Stimulated activated CD8-positive, alpha-beta memory T cell treated with anti-CD3 and anti-CD28 coated beads, Interleukin-7, amount 100 ng/mL, for 4 hours (primary cell): ENCODE measurements around the gene LZTR1.
"Not testable (repeated sequence)": the region's sequence is repeated elsewhere in the genome, so short reads cannot be mapped to it uniquely, and the experiment has no call there.

ENCODE experiments used
- DNase-seq, 2 donors: peaks; one replicate each; pipeline ENCODE4 v3.0.0-alpha.2; 2020; ENCODE audit warnings: low read depth in 2 of 2

LZTR1 gene

DNA sequence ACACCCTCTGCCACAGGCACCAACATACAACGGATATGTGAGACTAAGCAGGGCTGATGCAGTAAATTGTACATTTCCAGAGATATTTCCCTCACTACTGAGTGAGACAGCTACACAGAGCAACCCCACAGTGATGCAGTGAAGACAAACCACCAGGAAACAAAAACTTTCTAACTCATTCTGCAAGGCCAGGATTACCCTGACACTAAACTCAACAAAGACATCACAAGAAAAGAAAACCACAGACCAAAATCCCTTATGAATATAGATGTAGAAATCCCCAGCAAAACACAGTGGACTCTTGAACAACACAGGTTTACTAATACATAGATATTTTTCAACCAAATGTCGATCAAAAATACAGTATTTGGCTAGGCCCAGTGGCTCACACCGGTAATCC is 51.8 kb downstream of the LZTR1 start:
- no peak for DNase-seq

DNA sequence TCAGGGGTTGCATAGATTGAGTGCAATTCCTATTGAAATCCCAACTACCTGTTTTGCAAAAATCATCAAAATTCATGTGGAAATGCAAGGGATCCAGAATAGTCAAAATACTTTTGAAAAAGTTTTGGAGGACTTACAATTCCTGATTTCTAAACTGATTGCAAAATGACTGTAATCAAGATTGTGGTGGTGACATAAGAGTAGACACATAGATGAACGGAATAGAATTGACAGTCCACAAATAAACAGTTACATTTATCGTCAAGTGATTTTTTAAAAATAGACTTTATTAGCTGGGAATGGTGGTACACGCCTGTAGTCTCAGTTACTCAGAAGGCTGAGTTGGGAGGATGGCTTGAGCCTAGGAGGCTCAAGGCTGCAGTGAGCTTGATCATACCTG is 52.9 kb downstream of the LZTR1 start:
- DNase-seq: no peak

DNA sequence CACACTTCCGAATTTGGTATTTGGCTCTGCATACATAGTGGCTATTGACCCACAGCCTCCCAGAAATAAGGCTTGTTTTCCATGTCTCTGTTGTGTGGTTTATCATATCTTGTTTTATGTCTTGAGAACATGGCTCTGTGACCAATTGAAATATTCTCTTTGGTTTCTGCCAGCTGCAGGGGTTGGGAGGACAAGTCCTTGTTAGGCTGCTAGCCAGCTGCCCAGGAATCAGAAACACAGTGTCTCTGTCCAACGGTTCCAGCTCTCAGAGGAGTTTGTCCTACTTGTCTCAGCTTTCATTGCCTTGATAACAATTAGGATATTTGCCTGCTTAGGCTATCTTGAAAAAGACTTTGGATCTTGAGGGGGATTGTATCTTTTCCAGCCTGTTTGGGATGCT is 56.3 kb downstream of the LZTR1 start:
- no peak for DNase-seq

DNA sequence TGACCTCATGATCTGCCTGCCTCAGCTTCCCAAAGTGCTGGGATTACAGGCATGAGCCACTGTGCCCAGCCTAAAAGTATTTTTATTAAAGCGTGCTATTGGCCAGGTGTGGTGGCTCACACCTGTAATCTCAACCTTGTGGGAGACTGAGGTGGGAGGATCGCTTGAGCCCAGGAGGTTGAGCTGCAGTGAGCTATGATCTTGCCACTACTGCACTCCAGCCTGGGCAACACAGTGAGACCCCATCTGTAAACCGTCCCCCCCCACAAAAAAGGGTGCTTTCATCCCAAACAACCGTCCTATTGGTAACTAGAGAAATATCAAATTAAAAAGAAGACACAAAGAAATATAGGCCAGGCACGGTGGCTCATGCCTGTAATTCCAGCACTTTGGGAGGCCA is 57.1 kb downstream of the LZTR1 start:
- DNase-seq: not testable (repeated sequence)

DNA sequence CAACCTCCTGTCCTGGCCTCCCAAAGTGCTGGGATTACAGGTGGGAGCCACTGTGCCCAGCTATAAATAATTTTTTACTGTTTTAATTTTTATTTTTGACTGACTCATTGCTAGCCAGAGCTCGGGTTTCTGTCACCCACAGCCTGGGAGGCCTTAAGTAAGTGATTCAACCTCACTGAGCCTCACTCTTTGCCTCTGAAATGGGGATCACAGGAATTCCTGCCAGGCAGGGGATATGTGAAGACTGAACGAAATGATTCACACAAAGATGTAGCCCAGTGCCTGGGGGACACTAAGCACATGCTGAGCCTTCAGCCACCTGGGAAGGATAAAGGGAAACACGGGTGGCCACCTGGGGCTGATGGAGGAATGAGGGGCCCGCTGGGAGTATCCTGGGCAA is 59.8 kb downstream of the LZTR1 start:
- DNase-seq: no peak

DNA sequence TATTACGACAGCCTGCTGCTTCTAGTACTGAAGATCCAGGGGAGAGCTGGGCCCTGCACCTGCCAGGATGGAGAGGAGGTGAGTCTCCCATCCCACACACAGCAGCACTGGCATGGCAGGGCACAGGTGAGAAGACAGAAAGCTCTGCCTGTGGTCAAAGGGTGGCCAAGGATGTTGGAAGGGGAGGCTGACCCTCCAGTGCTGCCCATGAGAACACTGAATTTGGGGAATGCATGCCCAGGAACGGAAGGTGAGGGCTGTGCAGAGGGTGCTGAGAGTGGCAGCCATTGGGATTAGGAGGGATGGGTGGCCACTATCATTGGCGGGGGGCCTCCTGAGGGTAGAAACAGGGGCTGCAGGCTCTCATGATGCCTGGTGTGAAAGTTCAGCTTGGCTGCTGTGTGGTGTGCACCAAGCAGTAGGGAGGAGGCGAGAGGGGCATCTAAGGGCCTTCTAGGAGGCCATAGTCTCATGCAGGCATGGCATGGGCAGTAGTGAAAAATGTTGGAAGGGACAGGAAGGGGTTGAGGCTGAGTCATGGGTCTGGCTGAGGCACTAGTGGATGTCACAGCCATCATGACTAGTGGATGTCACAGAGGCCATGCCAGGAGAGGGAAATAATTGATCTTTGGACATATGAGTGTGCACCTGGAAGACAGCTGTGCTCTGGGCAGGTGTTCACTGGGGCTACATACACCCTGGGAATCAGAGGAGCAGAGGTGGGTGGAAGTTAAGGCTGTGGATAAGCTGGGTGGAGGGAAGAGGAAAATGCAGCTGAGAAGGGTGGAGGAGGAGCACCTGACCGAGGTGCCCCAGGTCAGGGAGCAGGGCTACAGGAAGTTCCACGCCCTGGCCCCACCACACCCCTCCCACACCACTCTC is 61.1 kb downstream of the LZTR1 start:
- DNase-seq: no peak

DNA sequence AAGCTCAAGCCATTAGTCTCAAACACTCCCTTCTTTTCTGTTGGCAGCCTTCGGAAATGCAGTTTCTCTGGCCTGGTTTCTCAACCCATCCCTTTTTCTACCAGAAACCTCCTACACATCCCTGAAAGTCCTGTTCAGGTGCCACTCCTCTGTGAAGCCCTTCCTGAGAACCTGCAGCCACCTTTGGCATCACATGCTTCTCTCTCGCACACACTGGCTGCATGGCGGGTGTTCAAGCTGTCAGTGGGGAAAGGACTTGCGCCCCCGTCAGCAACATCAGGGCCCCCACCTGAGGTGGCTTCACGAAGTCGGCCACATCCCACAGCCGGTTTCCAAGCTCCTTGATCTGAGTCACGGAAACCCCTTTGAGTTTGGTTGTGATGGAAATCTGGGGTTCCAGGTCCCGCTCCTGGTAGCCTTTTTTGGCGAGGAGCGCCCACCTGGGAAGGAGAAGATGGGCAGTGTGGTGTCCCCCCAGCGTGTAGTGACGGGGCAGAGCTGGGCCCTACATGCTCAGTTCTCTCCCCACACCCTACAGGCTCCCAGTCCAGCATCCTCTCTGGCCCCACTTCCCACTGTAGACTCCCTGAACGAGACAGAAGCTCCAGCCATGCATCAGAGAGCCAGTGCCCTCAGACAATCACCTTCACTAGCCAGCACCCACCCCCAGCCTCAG is 61.9 kb downstream of the LZTR1 start:
- no peak for DNase-seq

DNA sequence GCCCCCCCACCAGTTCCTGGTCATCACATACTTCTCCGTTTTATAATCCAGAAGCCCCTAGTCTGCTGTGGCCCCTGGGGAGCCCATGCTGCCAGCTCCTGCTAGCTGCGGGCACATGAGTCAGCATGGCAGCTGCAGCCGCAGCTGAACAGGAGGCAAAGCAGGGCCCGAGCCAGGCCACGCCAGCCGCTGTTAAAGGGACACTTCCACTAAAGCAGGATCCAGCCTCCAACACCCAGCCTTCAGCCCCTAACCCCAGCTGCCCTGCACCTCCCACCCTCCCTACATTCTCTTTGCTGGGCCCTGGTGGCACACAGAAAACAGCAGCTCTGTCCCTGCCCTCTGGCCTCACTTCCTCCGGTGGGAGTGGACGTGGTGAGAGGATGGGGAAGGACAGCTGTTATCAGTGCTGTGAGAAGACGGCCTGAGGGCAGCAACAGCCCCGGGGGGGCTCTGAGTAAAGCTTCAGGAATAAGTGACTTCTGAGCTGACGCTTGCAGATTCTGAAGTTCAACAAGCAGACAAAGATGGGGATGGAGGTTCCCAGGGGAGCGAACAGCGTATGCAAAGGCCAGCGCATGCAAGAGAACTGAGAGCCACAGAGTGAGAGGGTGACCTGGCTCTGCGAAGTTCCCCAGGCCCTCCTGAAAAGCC is 63.0 kb downstream of the LZTR1 start:
- no peak for DNase-seq

DNA sequence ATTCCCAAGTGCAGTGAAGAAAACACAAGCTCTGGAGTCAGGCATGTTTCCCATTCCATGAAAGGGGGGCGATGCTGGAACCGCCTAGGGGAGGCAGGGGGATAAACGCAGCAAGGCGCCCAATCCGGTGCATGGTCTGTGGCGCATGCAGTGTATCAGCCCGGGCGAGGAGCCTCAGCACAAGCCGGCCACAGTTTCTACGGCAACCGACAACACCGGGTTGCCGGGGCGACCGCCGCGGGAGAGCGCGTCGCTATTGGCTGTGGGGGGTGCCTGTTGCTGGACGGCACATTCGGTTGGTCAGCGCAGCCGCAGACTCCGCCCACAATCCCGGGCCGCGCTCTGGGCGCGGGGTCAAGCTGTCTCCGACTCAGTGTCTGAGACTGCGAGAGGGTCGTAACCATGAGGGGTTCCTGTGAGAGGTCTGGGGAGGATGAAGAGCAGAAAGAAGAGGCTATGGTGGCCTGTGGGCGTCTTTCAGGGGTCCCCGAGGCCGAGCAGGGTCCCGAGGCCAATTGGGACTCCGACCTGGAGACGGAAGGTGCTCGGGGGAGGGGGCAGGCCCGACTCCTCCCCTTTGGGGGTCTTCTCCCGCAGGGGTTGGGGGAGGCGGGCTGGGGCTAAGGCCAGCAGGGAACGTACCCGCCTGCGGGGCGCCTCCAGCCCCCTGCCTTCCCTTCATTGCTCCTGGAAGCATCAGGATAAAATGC is 63.6 kb downstream of the LZTR1 start, which contains the start of gene LRRC74B:
Gene LRRC74B (plus strand): TSS at position 362 of the 710 bp plus-strand sequence. CDS start 41 bp downstream, at position 403.
- peak; percentile 23 to 49 for DNase-seq

DNA sequence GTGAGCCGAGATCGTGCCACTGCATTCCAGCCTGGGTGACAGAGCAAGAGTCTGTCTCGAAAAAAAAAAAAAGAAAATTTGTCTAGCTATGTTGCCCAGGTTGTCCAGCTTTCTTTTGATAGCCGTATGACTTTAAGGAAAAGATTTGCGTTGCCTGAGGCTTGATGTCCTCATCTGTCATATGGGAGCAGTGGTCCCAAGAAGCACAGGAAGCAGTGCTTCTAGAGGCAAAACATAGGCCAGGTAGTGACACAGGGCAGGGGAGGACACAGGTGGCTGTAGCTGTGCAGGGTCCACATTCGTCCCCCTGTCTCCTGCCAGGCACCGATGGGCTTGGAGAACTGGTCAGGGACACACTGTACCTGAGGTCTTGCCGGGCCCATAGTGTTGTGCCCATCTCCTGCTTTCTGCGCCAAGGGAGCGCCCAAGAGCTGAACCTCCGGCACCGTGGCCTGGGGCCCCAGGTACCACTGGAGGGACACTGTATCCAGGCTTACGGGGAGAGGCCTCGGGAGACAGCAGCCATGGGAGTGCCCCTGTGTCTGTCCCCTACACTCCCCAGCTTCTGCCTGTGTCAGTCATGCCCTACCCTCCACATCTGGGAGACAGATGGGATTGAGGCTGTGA is 65.1 kb downstream of the LZTR1 start:
- DNase-seq: no peak

DNA sequence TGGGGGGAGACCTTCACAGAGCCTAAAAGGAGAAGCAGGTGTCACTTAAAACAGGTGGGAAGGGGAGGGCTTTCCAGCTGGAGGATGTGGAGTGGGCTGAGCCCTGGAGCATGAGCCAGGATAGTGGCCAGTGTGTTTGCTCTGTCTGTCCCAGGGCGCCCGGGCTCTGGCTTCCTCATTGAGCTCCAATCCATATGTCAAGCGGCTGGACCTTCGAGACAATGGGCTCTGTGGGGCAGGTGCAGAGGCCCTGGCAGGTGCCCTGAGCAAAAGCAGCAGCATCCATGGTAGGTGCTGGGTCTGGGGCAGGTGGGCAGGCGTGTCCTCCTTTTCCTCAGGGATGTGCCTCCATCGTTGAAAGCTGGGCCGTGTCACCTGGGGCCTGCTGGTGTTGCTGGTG is 65.6 kb downstream of the LZTR1 start:
- no peak for DNase-seq

DNA sequence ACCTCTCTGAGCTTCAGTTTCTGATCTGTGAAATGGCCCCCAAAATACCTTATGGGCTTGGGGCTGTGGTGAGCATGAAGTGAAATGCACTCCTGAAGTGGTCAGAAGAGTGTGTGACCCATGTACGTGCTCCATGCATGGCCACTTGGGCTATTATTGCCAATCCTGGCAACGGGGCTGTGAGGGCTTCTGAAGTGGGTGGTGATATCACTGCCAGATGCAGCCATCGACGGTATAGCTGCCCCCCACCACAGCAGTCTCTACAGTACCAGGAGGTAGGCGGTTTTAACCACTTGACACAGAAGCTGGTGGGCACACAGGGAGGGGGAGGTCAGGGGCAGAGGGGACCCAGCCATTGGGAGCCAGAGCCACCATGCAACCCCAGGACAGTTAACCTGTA is 66.4 kb downstream of the LZTR1 start:
- not testable (repeated sequence) for DNase-seq
